Measurements from ENCODE around the gene ARL16.

Gene ARL16

DNA sequence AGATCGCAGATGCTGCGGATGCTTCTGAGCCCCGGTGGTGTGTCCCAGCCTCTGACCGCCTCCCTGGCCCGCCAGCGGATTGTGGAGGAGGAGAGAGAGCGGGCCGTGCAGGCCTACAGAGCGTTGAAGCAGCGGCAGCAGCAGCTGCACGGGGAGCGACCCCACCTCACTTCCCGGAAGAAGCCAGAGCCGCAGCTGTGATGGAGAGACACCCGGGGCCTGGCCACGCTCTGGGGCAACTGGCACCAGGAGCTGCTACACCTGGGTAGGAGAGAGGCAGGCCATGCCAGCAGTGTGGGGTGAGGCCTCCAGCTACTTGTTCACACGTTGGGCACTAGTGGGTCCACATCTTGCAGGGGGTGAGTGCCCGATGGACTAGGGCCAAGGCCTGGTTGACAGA, 11.1 kb downstream of the ARL16 start:
- Mint-ChIP-seq H3K9me3 (no peaks in the 10 kb centered on the region), H3K36me3 (peaks cover 51% of the 10 kb centered on the region), H3K4me1 (peaks cover 29% of the 10 kb centered on the region), H3K27me3 (no peaks in the 10 kb centered on the region), H3K4me3 (no peak overlapping the region), H3K27ac (no peak overlapping the region)
- no peak for ATAC-seq

DNA sequence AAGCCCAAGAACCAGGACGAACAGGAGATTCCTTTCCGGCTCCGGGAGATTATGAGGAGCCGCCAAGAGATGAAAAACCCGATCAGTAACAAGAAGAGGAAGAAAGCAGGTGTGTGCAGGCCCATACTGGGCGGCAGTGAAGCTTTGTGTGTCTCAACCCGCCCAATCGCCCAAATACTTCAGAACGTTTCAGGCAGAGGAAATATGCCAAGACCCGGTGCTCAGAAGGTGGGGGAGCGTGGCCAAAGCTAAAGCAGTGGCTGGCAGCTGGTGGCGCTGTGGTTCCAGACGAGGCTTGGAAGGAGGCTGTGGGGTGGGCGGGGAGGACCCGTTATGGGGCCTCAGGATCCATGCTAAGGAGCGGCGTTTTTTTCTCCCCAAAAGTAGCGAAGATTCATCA, 15.8 kb downstream of the ARL16 start:
- Mint-ChIP-seq H3K4me1 (peaks cover 43% of the 10 kb centered on the region), H3K36me3 (peaks cover 41% of the 10 kb centered on the region), H3K4me3 (peak overlapping the region; percentile 93), H3K27me3 (no peaks in the 10 kb centered on the region), H3K27ac (peak overlapping the region; percentile 88), H3K9me3 (no peaks in the 10 kb centered on the region)
- no peak for ATAC-seq

DNA sequence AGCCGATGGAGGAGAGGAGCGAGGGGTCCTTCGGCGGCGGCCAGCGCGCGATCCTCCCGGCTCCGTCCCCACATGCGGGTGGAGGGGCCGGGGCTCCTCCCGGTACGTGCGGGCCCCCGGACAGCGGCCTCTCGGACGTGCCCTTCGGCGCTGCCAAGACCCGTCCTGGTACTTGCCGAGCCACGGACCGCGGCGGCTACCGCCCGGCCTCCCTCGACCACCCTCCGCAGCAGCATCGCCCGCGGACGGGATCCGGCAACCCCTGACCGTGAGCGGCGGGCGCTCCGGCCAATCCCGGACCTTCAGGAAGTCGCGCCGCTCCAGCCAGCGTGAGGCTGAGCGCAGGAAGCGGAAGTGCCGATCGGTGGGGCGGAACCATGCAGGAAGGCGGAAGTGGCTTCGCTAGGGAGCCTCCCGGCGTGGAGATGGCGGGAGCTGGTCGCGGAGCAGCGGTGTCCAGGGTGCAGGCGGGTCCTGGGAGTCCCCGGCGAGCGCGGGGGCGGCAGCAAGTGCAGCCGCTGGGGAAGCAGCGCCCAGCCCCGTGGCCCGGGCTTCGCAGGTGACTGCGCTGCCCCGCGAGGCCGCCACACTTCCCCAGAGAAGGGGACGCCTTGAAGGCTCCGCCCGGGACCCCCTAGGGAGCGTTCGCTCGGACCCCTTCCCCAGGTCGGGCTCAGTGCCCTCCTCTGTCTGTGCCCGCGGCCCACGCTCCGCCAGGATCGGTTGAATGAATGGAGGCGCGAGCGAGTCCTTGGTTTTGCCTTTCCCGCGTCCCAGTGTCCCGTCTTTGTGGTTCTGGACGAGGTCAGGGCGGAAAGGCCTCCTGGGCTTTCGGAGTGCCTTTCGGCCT, 17.0 kb downstream of the ARL16 start, which contains the start of the genes CCDC137 and OXLD1:
TSS of gene CCDC137 (plus strand) at position 396 of the 850 bp plus-strand sequence. CDS start at position 426, 30 bp downstream.
TSS of gene OXLD1 (minus strand) at position 264 of the 850 bp plus-strand sequence. CDS start at position 236, 28 bp downstream.
- Mint-ChIP-seq H3K4me1 (peaks cover 43% of the 10 kb centered on the region), H3K9me3 (no peaks in the 10 kb centered on the region), H3K27ac (peak within 1 kb of the TSS; percentile 88), H3K4me3 (peak within 1 kb of the TSS; percentile 93), H3K27me3 (no peaks in the 10 kb centered on the region), H3K36me3 (peaks cover 29% of the 10 kb centered on the region)
- ATAC-seq, result peak; percentile 98

DNA sequence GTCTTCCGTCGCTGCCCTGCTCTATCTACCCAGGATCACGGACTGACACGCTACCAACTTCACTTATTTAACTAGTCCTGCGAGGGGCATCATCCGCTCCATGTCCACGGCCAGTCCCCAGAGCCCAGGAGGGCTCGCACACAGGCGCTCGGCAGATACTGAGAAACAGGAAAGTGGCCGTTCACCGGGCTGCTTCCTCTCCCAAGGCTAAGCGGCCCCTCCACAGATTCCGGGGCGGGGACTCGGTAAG, 17.6 kb downstream of the ARL16 start:
- H3K27me3 Mint-ChIP-seq, result no peaks in the 10 kb centered on the region

DNA sequence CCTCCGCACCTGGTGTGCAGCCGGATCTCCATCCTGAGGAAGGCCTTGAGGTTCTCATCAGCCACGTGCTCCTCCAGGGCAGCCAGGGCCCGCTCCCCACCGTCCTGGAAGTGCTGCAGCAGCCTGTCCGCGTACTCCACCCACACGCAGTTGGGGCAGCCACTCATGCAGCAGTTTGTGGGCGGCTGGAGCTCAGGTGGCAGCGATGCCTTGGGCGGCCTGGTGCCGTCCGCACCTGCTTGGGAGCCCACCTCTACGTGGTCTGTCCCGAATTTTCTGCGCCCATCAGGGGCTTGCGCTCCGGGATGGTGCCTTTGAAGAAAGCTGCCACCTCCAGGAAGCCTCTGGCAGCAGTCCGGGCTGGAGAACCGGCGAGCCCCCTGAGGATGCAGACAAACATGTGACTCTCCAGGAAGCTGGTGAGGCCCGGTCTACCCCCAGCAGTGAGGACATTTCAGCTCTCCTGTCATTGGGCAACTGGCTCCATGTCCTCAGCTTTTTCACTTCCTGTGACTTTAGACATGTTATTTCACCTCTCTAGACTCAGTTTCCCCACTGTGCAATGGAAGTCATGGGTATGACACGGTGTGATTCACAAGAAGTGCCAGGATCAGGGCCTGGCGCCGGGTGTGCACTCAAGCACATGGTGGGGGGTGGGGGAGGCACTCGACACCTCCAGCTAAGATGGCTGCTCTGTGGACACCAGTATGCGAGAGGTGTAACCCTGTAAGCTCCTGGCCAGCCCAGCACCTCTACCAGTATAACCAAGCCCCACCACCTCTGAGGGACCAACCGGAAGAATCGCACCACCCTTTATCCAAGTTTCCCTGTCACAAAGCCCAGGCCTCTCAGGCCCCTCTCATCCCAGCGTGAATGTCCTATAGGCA, 18.1 kb downstream of the ARL16 start:
- H3K4me1 Mint-ChIP-seq, result peaks cover 43% of the 10 kb centered on the region
- ATAC-seq, result peak; percentile 57
- peaks cover 23% of the 10 kb centered on the region for H3K36me3 Mint-ChIP-seq
- H3K9me3 Mint-ChIP-seq, result no peaks in the 10 kb centered on the region
- H3K27ac Mint-ChIP-seq, result peak overlapping the region; percentile 88
- peak overlapping the region; percentile 93 for H3K4me3 Mint-ChIP-seq
- no peaks in the 10 kb centered on the region for H3K27me3 Mint-ChIP-seq

More for the DNA sequence above, 17.6 kb downstream of the ARL16 start:
- H3K4me1 Mint-ChIP-seq, result peaks cover 43% of the 10 kb centered on the region
- H3K36me3 Mint-ChIP-seq, result peaks cover 23% of the 10 kb centered on the region
- peak overlapping the region; percentile 93 for H3K4me3 Mint-ChIP-seq
- H3K9me3 Mint-ChIP-seq, result no peaks in the 10 kb centered on the region
- ATAC-seq, result no peak
- H3K27ac Mint-ChIP-seq, result peak overlapping the region; percentile 88

DNA sequence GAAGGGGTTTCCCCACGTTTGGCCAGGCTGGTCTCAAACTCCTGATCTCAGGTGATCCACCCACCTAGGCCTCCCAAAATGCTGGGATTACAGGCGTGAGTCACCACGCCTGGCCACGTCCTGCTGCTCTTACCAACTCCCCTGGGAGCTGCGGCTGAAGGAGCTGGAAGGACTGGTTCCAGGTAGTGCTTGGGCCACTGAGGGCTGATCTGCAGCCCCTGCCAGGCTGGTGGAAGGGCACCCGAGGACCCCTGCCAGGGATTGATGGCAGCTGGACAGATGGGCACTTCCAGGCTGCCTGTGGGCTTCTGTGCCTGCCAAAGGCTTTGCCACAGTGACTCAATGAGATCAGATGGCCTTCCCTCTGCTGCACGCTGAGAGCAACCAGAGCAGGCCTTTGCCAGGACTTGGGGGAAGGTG, 19.5 kb downstream of the ARL16 start:
- no peak overlapping the region for H3K4me3 Mint-ChIP-seq
- ATAC-seq, result no peak
- no peaks in the 10 kb centered on the region for H3K9me3 Mint-ChIP-seq
- no peaks in the 10 kb centered on the region for H3K27me3 Mint-ChIP-seq
- peaks cover 16% of the 10 kb centered on the region for H3K36me3 Mint-ChIP-seq
- H3K27ac Mint-ChIP-seq, result no peak overlapping the region
- peaks cover 36% of the 10 kb centered on the region for H3K4me1 Mint-ChIP-seq

DNA sequence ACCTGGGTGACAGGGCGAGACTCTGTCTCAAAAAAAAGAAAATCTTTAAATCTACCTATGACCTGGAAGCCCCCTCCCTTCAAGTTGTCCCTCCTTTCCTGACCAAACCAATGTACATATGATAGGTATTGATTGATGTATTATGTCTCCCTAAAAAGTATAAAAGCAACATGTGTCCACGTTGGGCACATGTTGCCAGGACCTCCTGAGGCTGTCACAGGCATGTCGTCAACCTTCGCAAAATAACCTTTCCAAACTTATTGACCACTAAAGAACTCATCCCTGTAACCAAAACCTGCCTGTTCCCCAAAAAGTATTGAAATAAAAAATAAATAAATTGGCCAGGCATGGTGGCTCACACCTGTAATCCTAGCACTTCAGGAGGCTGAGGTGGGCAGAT, 21.6 kb downstream of the ARL16 start:
- peaks cover 6% of the 10 kb centered on the region for H3K36me3 Mint-ChIP-seq
- H3K9me3 Mint-ChIP-seq, result no peaks in the 10 kb centered on the region
- H3K4me1 Mint-ChIP-seq, result peaks cover 18% of the 10 kb centered on the region
- H3K4me3 Mint-ChIP-seq, result no peak overlapping the region
- no peaks in the 10 kb centered on the region for H3K27me3 Mint-ChIP-seq
- ATAC-seq, result no peak
- H3K27ac Mint-ChIP-seq, result no peak overlapping the region

DNA sequence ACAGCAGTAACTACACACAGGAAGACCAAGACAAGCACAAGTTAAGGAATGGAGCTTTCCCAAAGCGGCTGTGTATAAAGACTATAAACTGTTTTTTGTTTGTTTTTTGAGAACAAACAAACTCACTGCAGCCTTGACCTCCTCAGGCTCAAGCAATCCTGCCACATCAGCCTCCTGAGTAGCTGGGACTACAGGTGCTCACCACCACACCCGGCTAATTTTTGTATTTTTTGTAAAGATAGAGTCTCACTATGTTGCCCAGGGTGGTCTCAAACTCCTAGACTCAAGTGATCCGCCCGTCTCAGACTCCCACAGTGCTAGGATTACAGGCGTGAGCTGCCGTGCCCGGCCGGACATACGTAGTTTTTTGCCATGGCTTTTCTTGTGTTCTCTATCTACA, 23.2 kb downstream of the ARL16 start:
- H3K27me3 Mint-ChIP-seq, result no peaks in the 10 kb centered on the region
- H3K4me3 Mint-ChIP-seq, result no peak overlapping the region
- no peak overlapping the region for H3K27ac Mint-ChIP-seq
- H3K9me3 Mint-ChIP-seq, result no peaks in the 10 kb centered on the region
- H3K36me3 Mint-ChIP-seq, result peaks cover 6% of the 10 kb centered on the region
- no peak for ATAC-seq
- peaks cover 7% of the 10 kb centered on the region for H3K4me1 Mint-ChIP-seq

DNA sequence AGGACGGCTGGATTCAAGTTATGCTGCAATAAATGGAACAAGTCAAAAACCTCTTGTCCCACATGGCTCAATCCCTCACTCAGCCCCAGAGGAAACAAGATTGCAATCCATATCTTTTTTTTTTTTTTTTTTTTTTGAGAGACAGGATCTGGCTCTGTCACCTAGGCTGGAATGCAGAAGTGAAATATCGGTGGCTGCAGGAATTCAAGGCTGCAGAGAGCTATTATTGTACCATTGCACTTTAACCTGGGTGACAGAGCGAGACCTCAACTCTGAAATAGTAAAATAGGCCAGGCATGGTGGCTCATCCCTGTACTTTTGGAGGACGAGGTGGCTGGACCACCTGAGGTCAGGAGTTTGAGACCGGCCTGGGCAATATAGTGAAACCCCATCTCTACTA, 24.6 kb downstream of the ARL16 start:
- no peaks in the 10 kb centered on the region for H3K9me3 Mint-ChIP-seq
- H3K4me1 Mint-ChIP-seq, result no peaks in the 10 kb centered on the region
- no peak overlapping the region for H3K27ac Mint-ChIP-seq
- H3K4me3 Mint-ChIP-seq, result no peak overlapping the region
- no peak for ATAC-seq
- H3K36me3 Mint-ChIP-seq, result no peaks in the 10 kb centered on the region
- peaks cover 14% of the 10 kb centered on the region for H3K27me3 Mint-ChIP-seq

DNA sequence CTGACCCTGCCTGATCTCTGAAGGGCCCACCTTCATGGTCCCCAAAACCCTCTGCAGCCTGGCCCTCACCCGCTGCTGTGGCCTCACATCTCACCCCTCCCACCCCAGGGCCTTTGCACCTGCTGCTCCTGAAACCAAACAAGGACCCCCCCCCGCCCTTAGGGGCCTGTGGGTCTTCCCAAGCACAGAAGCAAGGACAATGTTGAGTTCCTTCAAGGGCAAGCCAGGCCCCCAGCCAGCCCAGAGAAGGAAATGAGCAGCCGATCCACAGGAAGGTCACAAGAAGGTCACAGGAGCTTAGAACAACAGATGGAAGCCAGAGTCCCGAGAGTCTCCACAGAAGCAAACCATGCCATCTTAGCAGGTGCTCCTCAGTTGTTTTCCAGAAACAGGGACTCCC, 26.8 kb downstream of the ARL16 start:
- H3K27ac Mint-ChIP-seq, result no peak overlapping the region
- no peaks in the 10 kb centered on the region for H3K36me3 Mint-ChIP-seq
- ATAC-seq, result no peak
- H3K4me1 Mint-ChIP-seq, result peaks cover 10% of the 10 kb centered on the region
- peaks cover 35% of the 10 kb centered on the region for H3K27me3 Mint-ChIP-seq
- H3K4me3 Mint-ChIP-seq, result no peak overlapping the region
- H3K9me3 Mint-ChIP-seq, result no peaks in the 10 kb centered on the region

DNA sequence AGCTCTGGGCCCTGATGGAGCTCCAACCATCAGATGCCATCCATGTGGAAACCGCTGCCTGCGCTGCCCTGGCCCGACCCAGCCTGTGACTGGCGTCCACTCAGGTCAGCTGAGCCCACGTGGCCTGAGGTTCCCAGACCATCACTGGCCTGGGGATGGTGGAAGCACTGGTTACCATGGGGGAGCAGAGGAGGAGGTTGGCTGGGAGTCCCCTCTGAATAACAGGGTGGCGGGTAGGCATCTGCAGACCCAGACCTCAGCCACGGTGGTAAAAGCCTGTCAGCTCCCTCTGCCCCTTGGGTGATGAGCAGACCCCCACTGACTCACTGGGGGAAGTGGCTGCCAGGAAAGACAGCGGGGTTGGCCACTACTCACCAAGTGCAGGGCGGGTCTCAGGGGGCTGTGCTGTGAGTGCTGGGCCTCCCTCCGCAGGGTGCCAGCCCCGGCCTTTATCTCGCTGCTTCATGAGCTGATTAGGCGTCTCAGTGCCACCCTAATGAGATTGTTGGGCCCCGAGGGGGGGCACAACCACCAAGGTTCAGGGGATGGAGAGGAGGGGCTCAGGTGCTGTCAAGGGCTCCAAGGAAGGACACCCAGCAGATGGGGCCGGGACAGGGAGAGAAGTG, 27.4 kb downstream of the ARL16 start, which contains the start of gene PDE6G:
TSS of gene PDE6G (minus strand) at position 425 of the 626 bp plus-strand sequence. CDS start 3,237 bp downstream, outside the sequence.
- Mint-ChIP-seq H3K27me3 (peaks cover 40% of the 10 kb centered on the region), H3K4me1 (peaks cover 10% of the 10 kb centered on the region), H3K9me3 (no peaks in the 10 kb centered on the region), H3K27ac (no peak within 1 kb of the TSS), H3K4me3 (no peak within 1 kb of the TSS), H3K36me3 (no peaks in the 10 kb centered on the region)
- no peak for ATAC-seq

DNA sequence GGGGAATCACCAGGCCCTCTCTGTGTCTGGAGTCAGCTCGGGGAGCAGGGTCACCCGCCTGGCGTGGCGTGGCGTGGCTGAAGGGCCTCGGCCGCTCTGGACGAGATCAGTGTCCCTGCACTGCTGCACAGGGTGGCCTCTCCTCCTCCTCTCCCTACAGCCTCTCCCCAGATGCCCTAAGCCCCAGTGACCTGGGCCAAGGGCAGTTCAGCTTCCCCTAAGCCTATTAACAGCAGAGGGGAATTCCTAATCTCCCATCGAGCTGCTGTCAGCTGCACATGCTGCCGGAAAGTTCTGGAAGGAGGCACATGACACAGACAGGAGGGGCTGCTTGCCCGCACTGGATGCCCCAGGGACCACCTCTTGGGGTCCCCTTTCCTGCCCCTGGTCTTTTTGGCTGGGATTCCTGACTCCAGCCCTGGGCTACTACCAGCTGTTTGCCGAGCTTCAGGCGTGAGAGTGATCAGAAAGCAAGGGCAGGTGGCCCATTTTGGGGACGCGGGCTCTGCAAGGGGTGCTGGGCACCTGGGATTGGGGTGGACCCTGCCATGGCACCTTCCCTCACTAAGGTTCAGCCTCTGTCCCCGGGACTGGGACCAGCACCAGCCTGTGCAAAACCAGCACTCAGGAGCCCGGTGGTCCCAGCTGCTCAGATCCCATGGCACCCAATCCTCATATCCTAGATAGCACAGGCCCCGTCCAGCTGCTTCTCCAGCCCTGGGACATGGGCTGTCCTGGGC, 28.0 kb downstream of the ARL16 start:
- no peaks in the 10 kb centered on the region for H3K9me3 Mint-ChIP-seq
- no peak overlapping the region for H3K4me3 Mint-ChIP-seq
- no peak for ATAC-seq
- peaks cover 10% of the 10 kb centered on the region for H3K4me1 Mint-ChIP-seq
- H3K27me3 Mint-ChIP-seq, result peaks cover 40% of the 10 kb centered on the region
- no peak overlapping the region for H3K27ac Mint-ChIP-seq
- H3K36me3 Mint-ChIP-seq, result no peaks in the 10 kb centered on the region

DNA sequence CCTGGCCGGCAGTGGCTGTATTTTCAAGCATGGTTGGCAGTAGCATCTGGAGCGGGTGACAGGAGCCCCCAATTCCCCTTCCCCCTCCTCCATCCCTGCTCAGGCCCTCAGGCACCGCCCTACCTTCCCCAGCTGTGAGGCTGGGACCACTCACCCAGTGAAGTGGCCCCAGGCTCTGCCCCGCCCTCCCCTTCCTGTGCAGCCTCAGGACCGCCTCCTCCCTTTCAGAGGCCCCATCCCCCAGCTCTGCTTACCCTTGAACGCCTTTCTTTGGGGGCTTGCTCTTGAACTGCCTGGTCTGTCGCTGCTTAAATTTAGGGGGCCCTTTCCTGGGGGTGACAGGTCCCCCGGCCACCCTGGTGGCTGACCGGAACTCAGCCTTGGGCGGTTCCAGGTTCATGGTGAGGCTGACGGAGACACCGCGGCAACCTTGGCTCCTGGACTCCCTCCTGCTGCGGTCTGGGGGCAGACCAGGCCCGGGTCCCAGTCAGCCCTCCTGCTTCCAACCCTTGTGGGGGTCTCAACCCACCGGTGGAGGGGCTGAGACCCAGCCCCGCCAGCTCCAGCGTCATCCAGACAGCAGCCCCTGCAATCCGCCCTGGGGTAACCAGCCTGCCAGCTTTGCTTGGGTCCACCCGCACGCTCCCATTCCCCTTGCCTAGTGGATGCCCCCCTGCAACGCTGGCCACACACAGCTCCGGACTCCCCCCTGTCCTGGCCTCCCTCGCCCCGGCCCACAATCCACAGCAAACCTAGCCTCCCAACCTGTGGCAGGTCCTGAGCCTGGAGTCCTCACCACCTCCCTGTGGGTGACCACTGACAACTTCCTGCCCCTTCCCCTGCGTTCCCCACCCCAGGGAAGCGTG, 30.5 kb downstream of the ARL16 start:
- H3K4me1 Mint-ChIP-seq, result peaks cover 10% of the 10 kb centered on the region

DNA sequence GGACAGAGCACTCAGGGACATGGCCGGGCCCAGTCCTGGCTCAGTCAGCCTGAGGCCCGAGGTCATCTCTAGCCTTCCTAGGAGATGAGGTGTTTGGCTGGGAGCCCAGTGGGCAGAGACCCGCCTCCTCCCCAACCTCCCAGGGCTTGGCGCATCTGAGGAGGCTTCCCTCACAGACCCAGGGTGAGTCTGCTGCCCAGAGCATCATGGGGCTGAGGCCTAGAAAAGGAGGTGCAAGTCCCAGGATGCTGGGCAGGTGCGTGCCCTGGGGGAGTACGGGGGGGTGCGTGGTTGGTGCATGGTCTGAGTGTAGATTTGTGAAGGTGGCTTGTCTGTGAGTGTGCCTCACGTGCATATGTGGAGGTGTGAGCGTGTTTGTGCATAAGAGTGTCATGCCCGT, 31.9 kb downstream of the ARL16 start:
- Mint-ChIP-seq H3K9me3 (no peaks in the 10 kb centered on the region), H3K4me3 (no peak overlapping the region), H3K36me3 (no peaks in the 10 kb centered on the region), H3K4me1 (peaks cover 10% of the 10 kb centered on the region), H3K27ac (no peak overlapping the region), H3K27me3 (peaks cover 40% of the 10 kb centered on the region)
- no peak for ATAC-seq

More for the DNA sequence above, 30.5 kb downstream of the ARL16 start:
- peak overlapping the region; percentile 44 for H3K27ac Mint-ChIP-seq
- H3K4me3 Mint-ChIP-seq, result peak overlapping the region; percentile 68
- H3K27me3 Mint-ChIP-seq, result peaks cover 40% of the 10 kb centered on the region
- ATAC-seq, result peak; percentile 67
- H3K36me3 Mint-ChIP-seq, result no peaks in the 10 kb centered on the region
- no peaks in the 10 kb centered on the region for H3K9me3 Mint-ChIP-seq

Measured in stimulated activated memory B cell treated with anti-CD40 and anti-IgM and Interleukin-4, amounts not matched to agents 10 μg/mL and 1 μg/mL and 100 μg/mL, for 72 hours (primary cell).